ENCODE results near the gene TP53BP1.

DNA sequence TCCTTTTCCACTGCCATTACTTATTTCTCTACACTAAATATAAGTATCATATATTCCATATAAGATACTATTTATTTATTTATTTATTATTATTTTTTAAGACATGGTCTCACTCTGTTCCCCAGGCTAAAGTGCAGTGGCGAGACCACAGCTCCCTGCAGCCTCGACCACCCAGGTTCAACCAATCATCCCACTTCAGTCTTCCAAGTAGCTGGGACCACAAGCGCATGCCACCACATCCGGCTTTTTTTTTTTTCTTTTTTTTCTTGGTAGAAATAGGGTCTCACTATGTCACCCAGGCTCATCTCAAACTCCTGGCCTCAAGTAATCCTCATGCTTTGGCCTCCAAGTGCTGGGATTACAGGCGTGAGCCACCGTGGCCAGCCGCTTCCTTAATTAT, 56.6 kb downstream of the TP53BP1 start:
- TF ChIP-seq CTCF (IDR thresholded peaks at IDR 0.05) = no peak
- TF ChIP-seq POLR2A (IDR thresholded peaks at IDR 0.05) = no peak
